Endothelial cell of umbilical vein (primary cell): ENCODE data around the gene APBB2. TPM values are rescaled to one million over a fixed set of nuclear protein-coding genes. Genes with fewer than 3 reads are reported as not detected.

Source experiments
- BruUV-seq: library from RNA; stranded (reverse); fragments of 400-500 nt; replicated peaks from 2 replicates; lab custom pipeline; 2021; lab: Mats Ljungman, UMichigan
- CTCF ChIA-PET: fragments of 300-600, 350-600 bp; sonication (Branson Sonifier 250); formaldehyde crosslinking; loops from one replicate; lab custom pipeline; 2021; ENCODE audit warnings: antibody characterized with exemption, inconsistent platforms; lab: Charles Lee
- POLR2A ChIA-PET: fragments of 300-600, 350-600 bp; sonication (Branson Sonifier 250); formaldehyde crosslinking; loops from one replicate; lab custom pipeline; 2021; ENCODE audit warnings: antibody characterized with exemption, inconsistent platforms; lab: Charles Lee
- DNase-seq: peaks from one replicate; pipeline ENCODE4 v3.0.0-alpha.2; 2011; ENCODE audit warnings: low read depth, low spot score
- FAIRE-seq: peaks from 2 replicates; lab custom pipeline; 2011; peaks lifted over from hg19 to GRCh38; lab: Jason Lieb, UNC
- H2AFZ ChIP-seq: 2 replicates; pipeline ENCODE4 v1.6.0; 2012; ENCODE audit warnings: low read depth, low read length, control low read depth, inconsistent platforms
- H3K27ac ChIP-seq: 2 replicates; pipeline ENCODE4 v1.5.1; 2011; ENCODE audit warnings: low read depth, mild to moderate bottlenecking, control low read depth, low read length, moderate library complexity; ENCODE audit not compliant: insufficient read depth
- H3K27me3 ChIP-seq, 2 experiments: 2 replicates each; pipeline versions ENCODE4 v1.6.0 to v1.6.1; 2011; ENCODE audit warnings: low read length in 2 of 2, mixed read lengths in 1 of 2; ENCODE audit not compliant: control insufficient read depth in 2 of 2, insufficient read depth in 2 of 2
- H3K36me3 ChIP-seq, 2 experiments: 2 replicates in 1 of 2; 3 replicates in 1 of 2; pipeline ENCODE4 v1.5.1; 2011; ENCODE audit warnings: low read length in 2 of 2, mild to moderate bottlenecking in 1 of 2, moderate library complexity in 1 of 2; ENCODE audit not compliant: control insufficient read depth in 2 of 2, insufficient read depth in 2 of 2; ENCODE audit errors: extremely low read depth in 1 of 2
- H3K4me1 ChIP-seq: 3 replicates; pipeline ENCODE4 v1.5.1; 2011; ENCODE audit warnings: mild to moderate bottlenecking, low read length; ENCODE audit not compliant: control insufficient read depth, insufficient read depth; ENCODE audit errors: extremely low read depth
- H3K4me2 ChIP-seq: 2 replicates; pipeline ENCODE4 v1.6.1; 2011; ENCODE audit warnings: low read length, control low read depth, mixed read lengths; ENCODE audit not compliant: insufficient read depth
- H3K4me3 ChIP-seq, 3 experiments: fragments of 200-600 bp in 1 of 3; sonication (generic), shearing (Covaris generic) in 1 of 3; replicated peaks in 1 of 3; 2 replicates each; pipeline ENCODE4 v1.5.1; 2011 to 2016; ENCODE audit warnings: control low read depth in 3 of 3, low read length in 3 of 3, mild to moderate bottlenecking in 2 of 3, inconsistent platforms in 1 of 3, low read depth in 1 of 3, moderate library complexity in 1 of 3; ENCODE audit not compliant: insufficient read depth in 1 of 3
- H3K79me2 ChIP-seq: 2 replicates; pipeline ENCODE4 v1.6.0; 2012; ENCODE audit warnings: low read length, inconsistent platforms; ENCODE audit not compliant: control insufficient read depth, insufficient read depth
- H3K9ac ChIP-seq: replicated peaks from 2 replicates; pipeline ENCODE3; 2011; ENCODE audit warnings: low read length, control low read depth; ENCODE audit not compliant: insufficient read depth; ENCODE audit errors: extremely low read depth
- H3K9me1 ChIP-seq: replicated peaks from 3 replicates; pipeline ENCODE4 v1.6.0; 2011; ENCODE audit warnings: mild to moderate bottlenecking, low read length; ENCODE audit not compliant: control insufficient read depth, insufficient read depth; ENCODE audit errors: extremely low read depth
- H3K9me3 ChIP-seq: replicated peaks from 2 replicates; pipeline ENCODE4 v1.5.1; 2012; ENCODE audit warnings: low read length, inconsistent platforms; ENCODE audit not compliant: control insufficient read depth, insufficient read depth
- H4K20me1 ChIP-seq: replicated peaks from 2 replicates; pipeline ENCODE3; 2011; ENCODE audit warnings: mild to moderate bottlenecking, low read length; ENCODE audit not compliant: control insufficient read depth, insufficient read depth; ENCODE audit errors: extremely low read depth
- EZH2 ChIP-seq: IDR thresholded peaks from 2 replicates; pipeline ENCODE4 v1.6.1; 2012; ENCODE audit warnings: borderline replicate concordance, low read depth, mild to moderate bottlenecking, moderate library complexity, low read length, inconsistent platforms; ENCODE audit not compliant: severe bottlenecking
- FOS ChIP-seq: IDR thresholded peaks from 2 replicates; pipeline ENCODE4 v1.6.1; 2011; ENCODE audit warnings: mild to moderate bottlenecking, low read length, moderate library complexity, borderline replicate concordance; ENCODE audit not compliant: insufficient read depth
- GATA2 ChIP-seq: IDR thresholded peaks from 2 replicates; pipeline ENCODE4 v1.7.0; 2011; ENCODE audit warnings: low read depth, mild to moderate bottlenecking, moderate library complexity, mixed read lengths, low read length; ENCODE audit not compliant: insufficient read length, insufficient read depth
- JUN ChIP-seq: IDR thresholded peaks from 2 replicates; pipeline ENCODE4 v1.6.1; 2011; ENCODE audit warnings: borderline replicate concordance, low read depth; ENCODE audit not compliant: insufficient read length, insufficient read depth
- MYC ChIP-seq: IDR thresholded peaks from one replicate; pipeline ENCODE4 v1.6.1; 2011; ENCODE audit warnings: mild to moderate bottlenecking, low read depth, low read length
- POLR2A ChIP-seq: IDR thresholded peaks from 2 replicates; pipeline ENCODE4 v1.6.1; 2012; ENCODE audit warnings: low read depth, mild to moderate bottlenecking, control low read depth, low read length
- POLR2AphosphoS5 ChIP-seq: IDR thresholded peaks from 2 replicates; pipeline ENCODE4 v1.6.1; 2012; ENCODE audit warnings: low read depth, mild to moderate bottlenecking, control low read depth, low read length, moderate library complexity; ENCODE audit not compliant: insufficient read depth
- dilution Hi-C: fragments of 300-500 bp; cut with MboI; formaldehyde crosslinking; loops from one replicate; pipeline ENCODE4 v1.15.0; 2019; ENCODE audit warnings: low sequenced_read_pairs; ENCODE audit not compliant: extremely low pct_ligation_motif_present
- intact Hi-C: fragments of 100-400 bp; cut with micrococcal nuclease; formaldehyde crosslinking; loops from one replicate; pipeline ENCODE4 v1.10.0; 2022
- polyA plus RNA-seq, 4 experiments: library from polyadenylated mRNA; depleted of rRNA in 3 of 4; stranded (reverse) in 3 of 4; unstranded in 1 of 4; fragments of >200 nt; gene quantifications; 2 replicates each; pipeline versions ENCODE4 v1.2.1 to v1.2.3, GENCODE V29; 2011 to 2012; ENCODE audit warnings: missing spikeins in 1 of 4
- total RNA-seq: library from RNA; stranded (reverse); gene quantifications from 2 replicates; pipeline ENCODE4 v1.2.3, GENCODE V29; 2021
- TF ChIP-seq, protein P1 (sequence below), 2 donors: IDR thresholded peaks; 1 replicate in 1 of 2; 2 replicates in 1 of 2; pipeline ENCODE4 v1.5.1; 2011; ENCODE audit warnings: low read length in 2 of 2, mild to moderate bottlenecking in 2 of 2, moderate library complexity in 2 of 2, control low read depth in 1 of 2, inconsistent platforms in 1 of 2, low read depth in 1 of 2; ENCODE audit not compliant: insufficient read depth in 1 of 2; ENCODE audit errors: extremely low read depth in 1 of 2
- TF ChIP-seq, protein P2 (sequence below): IDR thresholded peaks from 2 replicates; pipeline ENCODE4 v1.6.1; 2011; ENCODE audit not compliant: insufficient read depth, insufficient read length

APBB2 gene
- total and polyA plus RNA-seq, 2 donors (not counting 3 experiments of a cell fraction or from before 2014, with no cell fraction given), result 79.8 to 124 TPM

DNA sequence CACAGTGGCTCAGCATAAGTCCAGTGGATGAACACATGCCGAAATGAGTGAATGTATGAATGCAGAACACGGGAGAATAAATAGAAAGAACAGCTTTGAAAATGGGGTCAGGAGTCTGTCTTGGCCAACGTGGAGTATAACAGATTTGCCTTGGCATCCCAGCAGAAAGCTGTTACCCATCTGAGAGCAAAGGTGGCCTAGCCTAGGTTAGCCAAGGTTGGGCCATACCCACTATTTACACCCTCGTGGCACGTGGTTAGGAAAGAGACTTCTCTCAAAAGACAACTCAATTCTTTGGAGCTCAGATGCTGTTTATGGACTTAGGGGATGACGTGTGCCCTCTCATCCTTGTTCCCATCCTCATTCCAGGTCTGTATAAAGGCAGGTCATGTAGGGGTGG lies 337.3 kb downstream of the APBB2 start:
- dilution Hi-C loops, result no loop called here
- POLR2A ChIA-PET, result no interaction called here

DNA sequence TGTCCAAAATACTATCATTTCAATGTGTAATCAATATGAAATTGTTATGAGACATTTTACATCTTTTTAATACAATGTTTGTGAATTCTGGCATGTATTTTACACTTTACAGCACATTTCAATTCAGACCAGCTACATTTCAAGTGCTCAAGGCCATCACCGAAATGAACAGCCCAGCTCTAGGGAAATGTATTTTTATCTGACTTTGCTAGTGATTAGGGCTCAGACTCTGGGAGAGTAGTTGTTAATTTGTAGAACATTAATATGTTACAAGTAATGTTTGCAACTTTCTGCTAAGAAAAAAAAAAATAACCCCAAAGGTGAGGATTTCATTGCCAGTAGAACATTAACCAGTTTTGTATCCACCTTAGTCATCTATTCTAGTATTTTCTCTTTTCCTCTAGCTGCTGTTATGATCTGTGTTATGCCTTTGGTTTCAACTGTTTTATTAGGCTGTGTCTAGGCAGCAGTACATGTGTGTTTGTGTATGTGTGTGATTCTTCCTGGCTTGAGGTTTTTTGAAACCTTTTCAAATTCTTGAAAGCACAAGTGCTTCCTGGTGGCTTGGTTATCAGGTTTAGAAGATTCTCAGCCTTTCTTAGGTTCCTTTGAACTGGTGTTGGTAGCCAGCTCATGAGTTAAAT lies 338.7 kb downstream of the APBB2 start:
- Histone ChIP-seq H3K27ac (no peak overlapping the region), H3K4me1 (no peaks in the 10 kb centered on the region), H3K36me3 (peaks cover 4 to 14% of the 10 kb centered on the region in 2 experiments), H3K9ac (no peak overlapping the region), H3K4me3 (no peak overlapping the region), H3K4me2 (no peak overlapping the region), H3K9me3 (no peaks in the 10 kb centered on the region), H4K20me1 (no peaks in the 10 kb centered on the region), H3K9me1 (no peaks in the 10 kb centered on the region), H3K79me2 (no peaks in the 10 kb centered on the region), H3K27me3 (no peaks in the 10 kb centered on the region), H2AFZ (no peak overlapping the region)
- CTCF ChIA-PET, result interaction anchor here (0.6 kb wide), 1 partner anchor 8 kb away, joined by 4 read pairs; no protein-coding TSS in a partner anchor
- DNase-seq, result no peak
- BruUV-seq, result no TSS peak
- POLR2A ChIA-PET, result no interaction called here
- intact Hi-C loops, result no loop called here
- dilution Hi-C loops, result no loop called here
- FAIRE-seq, result no peak
- TF ChIP-seq POLR2A (no peak), POLR2AphosphoS5 (no peak), GATA2 (no peak), MYC (no peak), EZH2 (no peak), FOS (no peak), JUN (no peak)
- TF ChIP-seq, protein P1, sequence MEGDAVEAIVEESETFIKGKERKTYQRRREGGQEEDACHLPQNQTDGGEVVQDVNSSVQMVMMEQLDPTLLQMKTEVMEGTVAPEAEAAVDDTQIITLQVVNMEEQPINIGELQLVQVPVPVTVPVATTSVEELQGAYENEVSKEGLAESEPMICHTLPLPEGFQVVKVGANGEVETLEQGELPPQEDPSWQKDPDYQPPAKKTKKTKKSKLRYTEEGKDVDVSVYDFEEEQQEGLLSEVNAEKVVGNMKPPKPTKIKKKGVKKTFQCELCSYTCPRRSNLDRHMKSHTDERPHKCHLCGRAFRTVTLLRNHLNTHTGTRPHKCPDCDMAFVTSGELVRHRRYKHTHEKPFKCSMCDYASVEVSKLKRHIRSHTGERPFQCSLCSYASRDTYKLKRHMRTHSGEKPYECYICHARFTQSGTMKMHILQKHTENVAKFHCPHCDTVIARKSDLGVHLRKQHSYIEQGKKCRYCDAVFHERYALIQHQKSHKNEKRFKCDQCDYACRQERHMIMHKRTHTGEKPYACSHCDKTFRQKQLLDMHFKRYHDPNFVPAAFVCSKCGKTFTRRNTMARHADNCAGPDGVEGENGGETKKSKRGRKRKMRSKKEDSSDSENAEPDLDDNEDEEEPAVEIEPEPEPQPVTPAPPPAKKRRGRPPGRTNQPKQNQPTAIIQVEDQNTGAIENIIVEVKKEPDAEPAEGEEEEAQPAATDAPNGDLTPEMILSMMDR (IDR thresholded peaks at IDR 0.05; ENCODE audit: extremely low read depth in 1 of 2, insufficient read depth in 1 of 2, low read depth in 1 of 2, low read length in 2 of 2), result no peak
- TF ChIP-seq, protein P2, sequence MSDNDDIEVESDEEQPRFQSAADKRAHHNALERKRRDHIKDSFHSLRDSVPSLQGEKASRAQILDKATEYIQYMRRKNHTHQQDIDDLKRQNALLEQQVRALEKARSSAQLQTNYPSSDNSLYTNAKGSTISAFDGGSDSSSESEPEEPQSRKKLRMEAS, result no peak

More for the DNA sequence above, 337.3 kb downstream of the APBB2 start:
- no peaks in the 10 kb centered on the region for H3K4me1 ChIP-seq
- intact Hi-C loops, result no loop called here
- no peak overlapping the region for H3K27ac ChIP-seq
- H3K9ac ChIP-seq, result no peak overlapping the region
- no peaks in the 10 kb centered on the region for H3K9me3 ChIP-seq
- TF ChIP-seq MYC (no peak), GATA2 (no peak)
- TF ChIP-seq, protein P2, result no peak
- H4K20me1 ChIP-seq, result no peaks in the 10 kb centered on the region
- H2AFZ ChIP-seq, result no peak overlapping the region
- no TSS peak for BruUV-seq
- H3K4me3 ChIP-seq, result no peak overlapping the region
- H3K4me2 ChIP-seq, result no peak overlapping the region
- CTCF ChIA-PET, result no interaction called here
- no peak for DNase-seq
- H3K79me2 ChIP-seq, result no peaks in the 10 kb centered on the region
- no peak for FAIRE-seq
- H3K27me3 ChIP-seq, result no peaks in the 10 kb centered on the region
- H3K36me3 ChIP-seq, result peaks cover 7 to 14% of the 10 kb centered on the region in 2 experiments
- no peaks in the 10 kb centered on the region for H3K9me1 ChIP-seq
